Right renal pelvis (tissue), 4 donors: ENCODE data around the gene ZNF670. TPM values are rescaled to one million over a fixed set of nuclear protein-coding genes. Genes with fewer than 3 reads are reported as not detected.

Experiments
- DNase-seq, 4 donors: peaks; one replicate each; pipeline ENCODE4 v3.0.0-alpha.2; 2013; ENCODE audit warnings: low read depth in 4 of 4, low spot score in 3 of 4, missing footprints in 1 of 4
- polyA plus RNA-seq, 4 donors: library from polyadenylated mRNA; unstranded; fragments of 120-200 nt; gene quantifications; one replicate each; pipeline ENCODE4 v1.2.1, GENCODE V29; 2013; ENCODE audit not compliant: insufficient read length in 4 of 4

ZNF670 gene
- polyA plus RNA-seq, 4 donors = 7.7 to 10.4 (median 9.8) TPM

DNA sequence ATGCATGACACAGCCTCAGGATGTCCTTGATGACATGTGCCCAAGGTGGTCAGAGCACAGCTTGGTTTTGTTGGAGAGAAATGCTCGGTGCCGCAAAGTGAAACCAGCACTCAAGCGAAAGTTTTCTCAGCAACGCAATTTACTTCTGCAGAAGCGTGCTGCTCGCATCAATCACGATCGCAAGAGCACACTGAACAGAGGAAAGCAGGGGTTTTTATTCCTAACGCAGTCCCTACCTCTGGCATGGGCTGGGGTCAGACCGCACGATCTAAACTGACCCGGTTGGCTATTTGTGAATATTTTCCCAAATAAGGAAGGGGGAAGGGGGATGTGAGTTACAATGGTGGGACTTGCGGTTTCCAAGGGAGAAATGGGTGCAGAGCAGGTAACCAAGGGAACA, 26.4 kb upstream of the ZNF670 start:
- no peak for DNase-seq

DNA sequence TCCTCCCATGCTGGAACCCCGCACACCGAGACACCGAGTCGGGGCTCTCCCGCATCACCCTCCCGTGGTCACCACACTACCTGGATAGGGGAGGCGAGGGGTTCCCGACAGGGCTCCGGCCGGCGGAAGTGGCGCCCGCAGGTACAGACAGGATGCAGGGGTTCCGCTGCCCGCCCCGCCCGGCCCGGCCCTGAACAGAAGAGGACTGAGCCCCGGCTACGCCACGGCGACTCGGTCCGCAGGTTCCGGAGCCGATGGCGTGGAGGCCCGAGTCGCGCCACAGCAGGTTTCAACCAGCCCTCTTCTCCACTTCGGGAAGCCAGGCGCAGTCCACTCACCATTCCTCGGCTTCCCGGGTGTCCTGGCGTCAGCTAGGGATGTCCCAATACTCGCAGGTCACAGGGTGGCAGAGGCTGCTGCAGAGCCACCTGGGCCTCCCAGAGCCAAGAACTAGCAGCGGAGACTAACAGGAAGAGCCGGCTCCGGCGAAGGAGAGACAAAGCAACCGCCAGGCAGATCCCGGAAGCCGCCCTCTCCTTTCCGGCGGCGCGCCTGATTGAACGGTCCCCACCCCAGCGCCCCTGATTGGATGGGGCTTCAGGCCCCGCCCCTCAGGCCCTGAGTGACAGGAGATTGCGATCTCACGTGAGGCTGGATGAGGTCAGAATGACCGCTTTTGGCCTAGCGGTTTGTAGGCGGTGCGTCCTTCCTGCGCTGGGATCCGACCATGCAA, 25.4 kb upstream of the ZNF670 start, which contains the start of gene ZNF669:
TSS of gene ZNF669 (minus strand) at position 498 of the 733 bp plus-strand sequence. CDS start at position 341, 157 bp downstream.
- DNase-seq = peak; percentile 89 to 95 (median 92)

DNA sequence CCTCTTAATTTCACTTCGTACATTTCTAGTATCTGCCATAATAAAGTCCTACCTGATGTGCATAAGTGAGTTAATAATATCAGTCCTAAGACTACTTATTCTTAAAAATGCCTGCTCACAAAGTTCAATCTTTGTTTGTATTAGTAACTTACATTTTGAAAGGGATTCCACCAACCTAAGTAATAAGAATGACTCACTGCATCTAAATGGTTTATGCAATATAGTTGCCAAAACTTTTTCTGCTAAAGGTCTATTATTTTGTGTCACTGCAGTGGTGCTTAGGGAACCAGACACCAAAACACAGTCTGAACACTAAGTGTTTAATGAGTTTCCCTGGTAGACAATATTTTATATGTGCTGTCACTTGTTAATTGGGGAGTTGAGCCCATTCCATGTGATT, 23.8 kb upstream of the ZNF670 start:
- no peak for DNase-seq

DNA sequence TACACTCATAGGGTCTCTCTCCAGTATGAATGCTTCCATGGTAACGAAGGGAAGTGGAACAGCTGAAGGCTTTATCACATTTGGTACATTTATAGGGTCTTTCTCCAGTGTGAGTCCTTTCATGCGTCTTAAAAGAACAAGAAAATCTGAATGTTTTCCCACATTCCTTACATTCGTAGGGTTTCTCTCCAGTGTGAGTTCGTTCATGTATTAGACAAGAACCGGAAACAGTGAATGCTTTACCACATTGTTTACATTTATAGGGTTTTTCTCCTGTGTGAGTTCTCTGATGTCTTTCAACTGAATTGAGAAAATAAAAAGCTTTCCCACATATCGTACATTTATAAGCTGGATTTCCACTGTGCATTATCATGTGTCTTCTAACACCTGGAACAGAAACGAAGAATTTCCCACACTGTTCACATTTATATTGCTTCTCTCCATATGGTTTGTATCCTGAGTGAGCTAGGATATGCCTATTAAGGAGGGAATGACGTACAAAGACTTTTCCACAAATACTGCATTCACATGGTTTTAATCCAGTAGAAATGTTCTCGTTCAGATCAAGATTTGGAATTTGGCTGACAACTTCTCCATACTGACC, 22.2 kb upstream of the ZNF670 start:
- DNase-seq = no peak

DNA sequence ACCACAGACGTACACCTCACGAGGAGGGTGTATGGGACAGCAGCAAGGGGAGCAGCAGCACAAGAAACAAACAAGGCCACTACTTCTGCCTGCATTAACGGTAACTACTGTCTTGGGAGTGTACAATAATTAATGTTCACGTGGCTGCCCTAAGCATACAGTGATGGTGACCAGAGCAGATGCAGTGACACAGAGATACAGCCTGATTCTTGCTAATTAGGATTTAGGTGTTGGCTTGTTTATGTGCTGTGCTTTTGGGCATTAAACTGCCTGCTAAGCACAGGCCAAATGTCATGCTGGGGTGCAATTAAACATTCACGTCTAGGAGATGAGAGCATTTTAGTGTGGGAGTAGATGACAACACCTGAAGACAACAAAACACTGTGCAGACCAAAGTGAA, 18.3 kb upstream of the ZNF670 start:
- DNase-seq = no peak

DNA sequence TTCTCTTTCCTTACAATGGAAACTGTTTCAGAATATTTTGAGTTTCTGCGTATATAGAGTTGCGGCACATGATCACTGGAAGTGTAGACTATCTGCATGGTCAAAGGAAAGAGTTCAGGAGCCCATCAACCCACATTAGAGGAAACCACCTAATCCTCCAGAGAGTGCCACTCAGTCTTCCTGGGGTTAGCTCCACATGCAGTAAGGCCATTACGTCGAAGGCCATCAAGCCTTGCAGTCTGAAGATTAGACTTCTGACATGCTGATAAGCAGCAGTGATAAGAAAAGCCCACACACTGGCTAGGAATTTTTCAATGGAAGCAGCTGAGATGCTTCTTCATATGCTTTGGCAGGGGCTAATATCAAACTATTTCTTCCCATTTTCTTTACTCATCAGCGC, 17.9 kb upstream of the ZNF670 start:
- no peak for DNase-seq

DNA sequence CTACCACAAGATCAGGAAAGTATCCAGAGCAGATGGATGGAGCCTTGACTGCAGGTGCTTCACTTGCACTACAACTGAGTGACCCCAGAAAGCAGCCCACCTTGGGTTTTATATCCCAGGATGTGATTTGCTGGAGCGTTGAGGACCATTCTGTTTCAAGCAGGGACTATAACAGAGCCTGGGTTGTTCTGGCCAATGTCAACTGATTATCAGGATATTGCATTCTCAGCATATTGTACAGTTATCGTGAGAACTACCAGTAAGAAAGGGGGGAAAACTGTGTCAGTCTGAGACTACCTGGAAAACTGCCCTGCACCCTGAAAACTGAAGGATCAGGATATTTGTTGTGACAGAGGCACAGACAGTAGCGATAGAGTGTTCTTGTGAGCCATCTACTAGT, 17.5 kb upstream of the ZNF670 start:
- DNase-seq = no peak

DNA sequence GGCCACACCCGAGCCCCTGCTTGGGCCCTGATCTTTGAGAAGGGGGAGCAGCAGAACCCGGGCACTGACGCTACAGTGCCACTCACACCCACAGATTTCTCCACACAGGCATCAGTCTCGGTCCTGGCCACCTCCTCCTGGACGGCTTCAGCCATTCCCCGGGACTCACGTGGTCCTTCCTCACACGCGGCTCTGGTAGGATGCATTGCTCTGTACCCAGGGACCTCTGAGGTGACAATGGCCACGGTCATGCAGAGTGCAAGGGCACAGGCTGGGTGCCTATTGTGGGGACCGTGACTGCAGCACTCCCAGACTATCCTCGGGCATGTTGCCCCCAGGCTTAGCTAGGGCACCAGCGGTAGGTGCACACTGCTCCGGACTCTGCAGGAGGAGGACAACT, 11.8 kb upstream of the ZNF670 start:
- DNase-seq = no peak

DNA sequence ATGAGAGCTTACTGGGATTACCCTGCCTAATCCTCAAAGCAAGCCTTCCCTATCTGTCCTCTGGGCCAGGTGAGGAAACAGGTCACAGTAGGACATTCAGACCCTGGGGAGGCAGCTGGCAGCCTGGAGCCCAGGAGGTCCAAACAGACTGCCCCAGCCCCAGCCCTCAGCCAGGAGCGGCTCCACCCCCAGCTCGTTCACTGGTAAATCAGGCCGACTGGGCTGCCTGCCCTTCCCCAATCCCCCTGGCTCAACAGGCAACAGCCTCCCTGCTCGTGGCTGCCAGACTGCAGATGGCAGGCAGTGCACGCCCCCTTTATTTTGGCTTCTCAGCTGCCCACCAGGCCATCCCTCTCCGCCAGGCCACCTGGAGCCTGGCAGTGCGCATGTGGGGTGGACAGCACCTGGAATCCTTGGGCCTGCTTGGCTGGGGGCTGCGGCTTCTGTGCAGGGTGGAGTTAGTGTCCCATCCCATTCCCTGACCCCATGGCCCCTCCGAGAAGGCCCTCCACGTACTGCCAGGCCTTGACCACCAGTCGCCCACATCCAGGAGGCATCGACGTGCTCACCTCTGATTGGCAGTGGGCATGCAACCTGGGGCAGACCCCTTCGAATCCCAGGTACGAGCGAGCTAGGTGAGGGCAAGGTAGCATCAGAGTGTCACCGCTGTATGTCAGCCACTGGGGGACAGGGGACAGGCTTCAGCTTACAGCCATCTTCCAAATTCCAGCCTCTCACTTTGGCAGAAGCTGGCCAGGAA, 11.2 kb upstream of the ZNF670 start:
- DNase-seq = no peak

DNA sequence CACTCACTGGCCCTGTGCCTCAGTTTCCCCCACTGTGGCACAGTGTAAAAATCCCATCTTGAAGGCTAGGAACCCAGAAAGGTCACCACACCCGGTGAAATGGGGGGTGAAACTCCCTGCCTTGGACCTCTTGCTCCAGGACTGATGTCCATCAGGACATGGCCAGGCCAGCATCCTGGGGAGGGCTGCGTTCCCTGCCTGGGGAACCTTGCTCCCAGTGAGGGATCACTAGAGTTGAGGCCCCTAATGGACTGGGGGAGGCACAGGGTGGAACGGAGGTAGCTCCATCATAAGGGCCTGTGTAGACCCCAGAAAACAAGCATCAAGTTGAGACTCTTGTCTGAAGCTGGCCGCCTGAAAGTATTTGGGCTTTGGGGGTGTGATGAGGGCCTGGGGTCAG, 10.4 kb upstream of the ZNF670 start:
- DNase-seq = no peak

DNA sequence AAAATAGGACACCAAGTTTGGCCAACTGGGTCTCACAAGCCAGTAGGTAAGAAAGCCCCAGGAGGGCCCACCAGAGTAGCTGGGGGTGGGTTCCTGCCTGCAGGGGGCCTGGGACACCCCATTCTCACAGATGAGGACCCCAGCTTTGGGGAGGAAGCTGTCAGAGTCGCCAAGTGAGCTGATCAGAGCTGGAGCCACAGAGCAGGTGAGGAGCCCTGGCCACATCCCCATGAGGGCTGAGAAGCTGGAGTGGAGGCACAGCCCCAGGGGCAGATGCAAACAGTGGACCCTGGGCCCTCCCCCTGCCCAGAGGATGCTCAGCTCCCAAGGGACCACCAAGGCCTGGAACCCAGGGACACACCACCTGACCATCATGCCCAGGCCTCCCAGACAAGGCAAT, 8.6 kb upstream of the ZNF670 start:
- DNase-seq = no peak

DNA sequence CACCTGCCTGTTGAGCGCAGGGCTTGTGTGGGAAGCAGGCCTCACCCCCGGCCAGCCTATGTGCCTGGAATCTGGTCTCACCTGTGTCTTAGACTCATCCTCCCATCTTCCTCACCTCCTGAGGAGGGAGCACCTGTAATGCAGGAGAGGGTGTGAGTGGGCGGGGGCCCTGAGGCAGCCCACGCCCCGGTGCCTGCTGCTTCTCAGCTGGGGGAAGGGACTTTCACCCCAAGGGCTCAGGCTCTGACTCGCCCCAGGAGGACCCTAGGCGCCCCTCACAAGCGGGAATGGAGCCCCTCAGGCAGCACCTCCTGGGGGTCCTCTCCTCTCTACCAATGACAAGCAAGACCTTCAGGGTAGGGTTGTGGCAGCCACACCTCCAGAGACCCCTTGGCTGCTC, 6.7 kb upstream of the ZNF670 start:
- no peak for DNase-seq

DNA sequence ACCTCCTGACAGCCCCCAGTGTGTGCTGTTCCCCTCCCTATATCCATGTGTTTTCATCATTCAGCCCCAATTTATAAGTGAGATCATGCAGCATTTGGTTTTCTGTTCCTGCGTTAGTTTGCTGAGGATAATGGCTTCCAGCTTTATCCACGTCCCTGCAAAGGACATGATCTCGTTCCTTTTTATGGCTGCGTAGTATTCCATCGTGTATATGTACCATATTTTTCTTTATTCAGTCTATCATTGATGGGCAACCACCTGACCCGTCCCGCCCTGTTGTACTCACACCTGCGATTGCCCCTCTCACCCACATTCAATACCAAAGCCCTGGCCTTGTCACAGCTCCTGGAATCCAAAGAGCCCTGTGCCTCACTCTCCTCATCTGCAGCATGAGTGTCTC, 6.2 kb upstream of the ZNF670 start:
- no peak for DNase-seq

DNA sequence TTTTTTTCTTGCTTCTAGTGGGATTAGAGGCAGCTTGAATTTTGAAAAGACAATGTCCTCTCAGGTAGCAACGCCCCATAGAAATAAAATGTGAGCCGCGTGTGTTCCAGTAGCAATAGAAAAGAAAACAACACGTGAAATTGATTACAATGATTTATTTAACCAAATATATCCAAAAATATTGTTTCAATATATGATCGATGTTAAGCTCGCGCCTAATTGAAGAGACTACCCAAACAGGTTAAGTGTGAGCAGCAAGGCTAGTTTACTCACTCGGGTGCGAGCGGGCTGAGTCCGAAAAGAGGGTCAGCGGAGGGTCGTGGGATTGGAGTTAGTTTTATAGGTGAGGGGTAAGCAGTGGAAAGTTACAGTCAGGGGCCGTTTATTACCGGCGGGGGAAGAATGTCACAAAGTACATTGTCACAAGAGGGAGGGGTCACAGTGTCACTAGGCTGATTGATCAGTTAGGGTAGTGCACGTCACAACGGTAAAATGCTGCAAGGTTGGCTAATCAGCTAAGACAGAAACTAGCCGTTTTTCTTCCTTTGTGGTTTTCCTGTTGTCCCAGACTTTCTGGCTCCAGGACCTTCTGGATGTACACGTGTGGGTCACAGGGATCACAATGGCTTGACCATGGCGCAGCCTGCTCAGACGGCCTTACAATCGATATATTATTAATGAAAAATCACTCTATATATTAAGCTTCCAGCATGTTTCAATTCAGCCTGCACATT, 697 bp upstream of the ZNF670 start:
- no peak for DNase-seq

DNA sequence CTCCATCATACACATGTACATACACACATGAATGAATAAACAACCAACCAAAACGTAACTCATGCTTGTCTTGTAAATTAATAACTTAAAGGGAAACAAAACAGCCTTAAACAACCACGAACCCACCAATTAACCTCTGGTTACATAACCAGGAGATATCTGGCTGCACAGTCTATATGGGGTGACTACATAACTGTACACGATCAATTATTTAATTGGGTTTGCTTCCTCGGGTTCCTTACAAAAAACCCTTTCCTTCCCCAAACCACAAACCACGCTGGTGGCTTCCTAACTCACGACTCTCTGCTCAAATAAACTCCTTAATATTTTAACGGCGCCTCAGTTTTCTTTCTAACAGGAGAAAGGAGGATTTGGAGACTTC, 744 bp downstream of the ZNF670 start:
- DNase-seq = peak in 2 of 4 donors; percentile 7 to 9

DNA sequence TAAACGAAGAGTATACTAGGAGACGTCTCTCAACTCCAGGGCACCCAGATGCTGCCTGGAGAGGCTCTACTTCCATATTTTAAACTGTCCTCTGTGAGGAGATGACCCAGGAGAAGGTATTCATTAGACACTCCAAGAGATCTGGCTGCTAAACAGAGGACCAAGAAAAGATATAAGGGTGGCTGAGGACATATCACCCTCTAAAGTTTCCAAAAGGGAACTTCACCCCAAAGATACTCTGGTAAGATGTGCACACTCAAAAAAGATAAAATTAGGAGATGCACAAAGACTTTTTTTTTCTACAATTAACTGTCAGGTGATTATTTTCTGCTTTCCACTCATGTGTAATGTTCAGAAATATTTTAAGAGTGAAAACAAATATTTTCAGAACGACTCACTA, 1.4 kb downstream of the ZNF670 start:
- no peak for DNase-seq

DNA sequence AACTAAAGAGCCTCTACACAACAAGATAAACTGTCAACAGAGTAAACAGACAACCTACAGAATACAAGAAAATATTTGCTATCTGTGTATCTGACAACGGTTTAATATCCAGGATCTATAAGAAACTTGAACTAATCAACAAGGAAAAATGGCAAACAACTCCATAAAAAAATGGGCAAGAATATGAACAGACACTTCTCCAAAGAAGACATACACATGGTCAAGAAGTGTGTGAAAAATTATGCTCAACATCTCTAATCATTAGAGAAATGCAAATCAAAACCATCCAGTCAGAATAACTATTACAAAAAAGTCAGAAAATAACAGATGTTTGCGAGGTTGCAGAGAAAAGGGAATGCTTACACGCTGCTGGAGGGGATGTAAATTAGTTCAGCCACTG, 8.0 kb downstream of the ZNF670 start:
- no peak for DNase-seq

DNA sequence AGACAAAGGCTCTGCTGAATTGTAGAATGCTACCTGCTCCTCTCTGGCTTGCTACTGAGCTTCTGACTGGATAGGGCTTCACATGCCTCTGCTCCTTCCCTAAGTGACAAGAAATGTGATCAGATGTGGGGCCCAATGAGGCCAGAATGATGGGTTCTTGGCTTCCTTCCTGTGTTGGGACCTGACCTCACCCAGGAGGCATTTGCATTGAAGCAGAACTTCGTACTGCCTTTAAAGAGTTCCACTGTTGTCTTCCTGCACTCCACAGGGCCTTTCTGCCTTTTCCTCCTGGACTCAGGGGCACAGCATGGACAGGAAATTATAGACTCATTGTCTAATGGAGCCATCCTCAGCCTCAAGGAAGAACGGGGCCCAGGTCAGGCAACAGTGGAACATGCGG, 14.3 kb downstream of the ZNF670 start:
- DNase-seq = no peak

DNA sequence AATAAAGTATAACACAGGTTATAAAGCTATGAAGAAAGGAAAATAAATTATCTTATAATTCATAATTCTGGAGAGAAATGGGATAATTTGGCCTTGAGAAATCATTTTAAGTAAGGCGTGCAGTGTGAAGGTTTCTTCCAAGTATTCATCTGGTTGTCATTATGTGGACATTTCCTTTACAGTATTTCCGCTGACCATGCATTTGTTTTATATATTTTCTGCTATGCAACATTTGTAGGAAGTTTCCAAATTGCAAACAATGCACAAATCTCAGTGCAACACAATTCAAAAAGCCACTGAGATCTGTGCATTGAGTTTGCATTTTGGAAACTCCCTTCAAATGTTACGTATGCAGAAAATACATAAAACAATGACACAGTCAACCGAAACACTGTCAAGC, 17.8 kb downstream of the ZNF670 start:
- DNase-seq = no peak

DNA sequence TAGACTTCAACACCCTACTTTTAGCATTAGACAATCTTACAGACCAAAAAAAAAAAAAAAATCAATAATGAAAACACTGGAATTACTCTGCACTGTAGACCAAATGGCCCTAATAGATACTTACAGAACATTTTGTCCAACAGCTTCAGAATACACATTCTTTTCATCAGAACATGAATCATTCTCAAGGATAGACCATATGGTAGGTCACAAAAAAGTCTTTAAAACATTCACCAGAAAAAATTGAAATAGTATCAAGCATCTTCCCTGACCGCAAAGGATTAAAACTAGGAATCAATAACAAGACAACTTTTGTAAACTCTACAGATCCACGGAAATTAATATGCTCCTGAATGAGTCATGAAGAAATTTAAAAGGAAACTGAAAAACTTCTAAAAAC, 22.5 kb downstream of the ZNF670 start:
- no peak for DNase-seq

DNA sequence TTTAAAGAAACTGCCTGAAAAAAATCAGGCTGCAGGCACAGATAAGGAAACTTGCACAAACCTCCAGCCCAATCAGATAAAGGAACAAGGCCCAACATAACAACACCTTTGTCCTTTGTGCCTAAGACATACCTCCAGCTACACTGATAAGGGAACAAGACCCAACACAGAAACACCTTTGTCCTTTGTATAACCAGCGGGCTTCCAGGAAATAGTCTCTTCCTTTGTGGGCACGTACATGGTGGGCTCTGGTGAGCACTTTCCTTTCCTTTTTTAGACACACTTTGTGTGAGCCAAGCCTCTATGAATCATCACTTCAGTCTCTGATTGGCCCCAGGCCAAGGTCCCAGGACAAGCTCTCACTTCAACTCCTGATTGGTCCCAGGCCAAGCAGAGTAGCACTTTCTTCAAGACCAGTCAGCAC, 23.6 kb downstream of the ZNF670 start:
- DNase-seq = no peak
